GM23338 (cell line): ENCODE results near the gene ZYG11B. TPM values are rescaled to one million over a fixed set of nuclear protein-coding genes. Genes with fewer than 3 reads are reported as not detected.

Experiments used
- ATAC-seq: fragments of 200-7000 bp; cut with Tn5 transposase; 3 replicates; pipeline ENCODE4 v1.9.1; 2020
- DNase-seq: peaks from one replicate; pipeline ENCODE4 v3.0.0-alpha.2; 2015; ENCODE audit warnings: low spot score
- H2AFZ ChIP-seq: fragments of 200-600 bp; sonication (generic); 2 replicates; pipeline ENCODE4 v1.8.0; 2016; ENCODE audit warnings: antibody characterized with exemption, mild to moderate bottlenecking, moderate library complexity
- H3F3A ChIP-seq: fragments of 200-600 bp; sonication (generic); replicated peaks from 2 replicates; pipeline ENCODE4 v1.8.0; 2017; ENCODE audit warnings: antibody characterized with exemption, mixed run types, low read depth
- H3K27ac ChIP-seq: fragments of 200-600 bp; sonication (generic); 2 replicates; pipeline ENCODE4 v1.6.1; 2016; ENCODE audit warnings: low read depth
- H3K27me3 ChIP-seq: fragments of 200-600 bp; sonication (generic); 2 replicates; pipeline ENCODE4 v1.8.0; 2016; ENCODE audit warnings: mild to moderate bottlenecking, mixed run types, moderate library complexity; ENCODE audit not compliant: insufficient read depth
- H3K36me3 ChIP-seq: fragments of 200-600 bp; sonication (generic); 2 replicates; pipeline ENCODE4 v1.8.0; 2016; ENCODE audit warnings: mild to moderate bottlenecking; ENCODE audit not compliant: insufficient read depth
- H3K4me1 ChIP-seq: fragments of 200-600 bp; sonication (generic); 2 replicates; pipeline ENCODE4 v1.8.0; 2016; ENCODE audit warnings: mild to moderate bottlenecking, moderate library complexity; ENCODE audit not compliant: insufficient read depth
- H3K4me2 ChIP-seq: fragments of 200-600 bp; sonication (generic); 2 replicates; pipeline ENCODE4 v1.7.1; 2017; ENCODE audit warnings: mixed run types
- H3K4me3 ChIP-seq: fragments of 200-600 bp; sonication (generic); 2 replicates; pipeline ENCODE4 v1.6.1; 2016; ENCODE audit warnings: mixed run types
- H3K79me2 ChIP-seq: fragments of 200-600 bp; sonication (generic); replicated peaks from 2 replicates; pipeline ENCODE4 v1.8.0; 2017; ENCODE audit warnings: mild to moderate bottlenecking; ENCODE audit not compliant: insufficient read depth
- H3K9me2 ChIP-seq: fragments of 200-600 bp; sonication (generic); 2 replicates; pipeline ENCODE4 v1.8.0; 2017; ENCODE audit not compliant: insufficient read depth
- H4K20me1 ChIP-seq: fragments of 200-600 bp; sonication (generic); replicated peaks from 2 replicates; pipeline ENCODE4 v1.8.0; 2017; ENCODE audit warnings: mild to moderate bottlenecking; ENCODE audit not compliant: insufficient read depth
- H3K27ac Mint-ChIP-seq: 2 replicates; pipeline ENCODE4 v1.8.0; 2020; ENCODE audit warnings: inconsistent platforms, mild to moderate bottlenecking, moderate library complexity, mixed read lengths
- H3K27me3 Mint-ChIP-seq: 3 replicates; pipeline ENCODE4 v1.8.0; 2022; ENCODE audit warnings: low read depth, mild to moderate bottlenecking, moderate library complexity, mixed read lengths, inconsistent platforms; ENCODE audit not compliant: insufficient read depth, poor library complexity
- H3K36me3 Mint-ChIP-seq: 3 replicates; pipeline ENCODE4 v1.8.0; 2021; ENCODE audit warnings: low read depth, mild to moderate bottlenecking, inconsistent platforms, moderate library complexity, mixed read lengths
- H3K4me1 Mint-ChIP-seq: 3 replicates; pipeline ENCODE4 v1.8.0; 2020; ENCODE audit warnings: mild to moderate bottlenecking, inconsistent platforms, mixed read lengths
- H3K4me3 Mint-ChIP-seq: 3 replicates; pipeline ENCODE4 v1.8.0; 2021; ENCODE audit warnings: moderate library complexity, mild to moderate bottlenecking, inconsistent platforms, mixed read lengths
- H3K9me3 Mint-ChIP-seq: 3 replicates; pipeline ENCODE4 v1.8.0; 2020; ENCODE audit warnings: moderate library complexity, mild to moderate bottlenecking, inconsistent platforms, mixed read lengths
- CTCF ChIP-seq, 2 experiments: fragments of 200-600 bp in 1 of 2; sonication (generic) in 1 of 2; conservative IDR thresholded peaks; 2 replicates each; pipeline versions ENCODE4 v1.5.1 to v1.6.1; 2016 to 2017; ENCODE audit warnings: antibody characterized with exemption in 2 of 2, low read depth in 2 of 2, mild to moderate bottlenecking in 2 of 2, moderate library complexity in 1 of 2
- REST ChIP-seq: IDR thresholded peaks from one replicate; pipeline ENCODE4 v1.6.1; 2018; ENCODE audit warnings: antibody characterized with exemption; ENCODE audit not compliant: unreplicated experiment
- ZNF331 ChIP-seq: fragments of 250-450 bp; sonication (Bioruptor Pico); IDR thresholded peaks from 2 replicates; pipeline ENCODE4 v1.5.0; 2020; ENCODE audit warnings: low read depth, mild to moderate bottlenecking, moderate library complexity
- polyA plus RNA-seq: library from polyadenylated mRNA; unstranded; fragments of >200 nt; fragmentation: Nextera tagmentation; extraction: Ambion mirVana; gene quantifications from 2 replicates; pipeline ENCODE4 v1.2.1, GENCODE V29; 2016
- total RNA-seq: library from RNA; depleted of rRNA; stranded (reverse); fragments of >200 nt; shearing (Covaris generic); gene quantifications from 2 replicates; pipeline ENCODE4 v1.2.3, GENCODE V29; 2014
- TF ChIP-seq, protein P1 (sequence below): fragments of 250-450 bp; sonication (Bioruptor Pico); IDR thresholded peaks from 2 replicates; pipeline ENCODE4 v1.5.0; 2020; ENCODE audit warnings: mild to moderate bottlenecking, moderate library complexity

ZYG11B gene
- total and polyA plus RNA-seq, 2 experiments from 2014 or later = 7.8 to 42.3 TPM

DNA sequence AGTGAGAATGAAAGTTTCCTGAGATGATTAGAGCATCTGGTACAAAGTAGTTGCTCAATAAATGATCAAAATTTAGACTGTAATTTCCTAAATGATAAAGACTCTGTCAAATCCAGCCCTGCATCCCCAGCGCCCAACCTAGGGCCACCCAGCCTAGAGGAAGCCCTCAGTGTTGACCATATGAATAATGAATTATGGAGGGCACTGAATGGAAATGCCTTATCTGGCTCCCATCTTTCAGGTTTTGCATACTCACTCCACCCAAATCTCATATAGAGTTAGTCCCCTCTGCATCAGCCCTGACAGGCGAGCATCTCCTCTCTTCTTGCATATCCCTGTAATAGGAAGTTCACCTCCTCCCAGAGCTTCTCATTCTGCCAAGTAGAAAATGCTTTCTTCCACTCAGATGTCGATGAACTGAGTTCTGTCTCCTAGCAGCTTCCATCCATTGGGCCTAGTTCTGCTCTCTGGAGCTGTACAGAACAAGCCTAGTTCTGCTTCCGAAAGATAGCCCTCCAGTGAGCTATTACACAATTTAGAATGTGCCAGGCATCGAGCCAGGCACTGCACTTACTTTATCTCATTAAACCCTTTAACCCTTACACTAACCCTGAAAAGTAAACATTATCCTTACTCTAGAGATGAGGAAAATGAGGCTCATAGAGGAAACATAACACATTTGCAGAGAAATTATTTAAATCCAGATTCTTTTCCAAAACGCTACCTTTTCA is 49.0 kb upstream of the ZYG11B start (continued):
- no peak for TF ChIP-seq CTCF (conservative IDR thresholded peaks at IDR 0.05; ENCODE audit: low read depth in 2 of 2)
- TF ChIP-seq, protein P1, sequence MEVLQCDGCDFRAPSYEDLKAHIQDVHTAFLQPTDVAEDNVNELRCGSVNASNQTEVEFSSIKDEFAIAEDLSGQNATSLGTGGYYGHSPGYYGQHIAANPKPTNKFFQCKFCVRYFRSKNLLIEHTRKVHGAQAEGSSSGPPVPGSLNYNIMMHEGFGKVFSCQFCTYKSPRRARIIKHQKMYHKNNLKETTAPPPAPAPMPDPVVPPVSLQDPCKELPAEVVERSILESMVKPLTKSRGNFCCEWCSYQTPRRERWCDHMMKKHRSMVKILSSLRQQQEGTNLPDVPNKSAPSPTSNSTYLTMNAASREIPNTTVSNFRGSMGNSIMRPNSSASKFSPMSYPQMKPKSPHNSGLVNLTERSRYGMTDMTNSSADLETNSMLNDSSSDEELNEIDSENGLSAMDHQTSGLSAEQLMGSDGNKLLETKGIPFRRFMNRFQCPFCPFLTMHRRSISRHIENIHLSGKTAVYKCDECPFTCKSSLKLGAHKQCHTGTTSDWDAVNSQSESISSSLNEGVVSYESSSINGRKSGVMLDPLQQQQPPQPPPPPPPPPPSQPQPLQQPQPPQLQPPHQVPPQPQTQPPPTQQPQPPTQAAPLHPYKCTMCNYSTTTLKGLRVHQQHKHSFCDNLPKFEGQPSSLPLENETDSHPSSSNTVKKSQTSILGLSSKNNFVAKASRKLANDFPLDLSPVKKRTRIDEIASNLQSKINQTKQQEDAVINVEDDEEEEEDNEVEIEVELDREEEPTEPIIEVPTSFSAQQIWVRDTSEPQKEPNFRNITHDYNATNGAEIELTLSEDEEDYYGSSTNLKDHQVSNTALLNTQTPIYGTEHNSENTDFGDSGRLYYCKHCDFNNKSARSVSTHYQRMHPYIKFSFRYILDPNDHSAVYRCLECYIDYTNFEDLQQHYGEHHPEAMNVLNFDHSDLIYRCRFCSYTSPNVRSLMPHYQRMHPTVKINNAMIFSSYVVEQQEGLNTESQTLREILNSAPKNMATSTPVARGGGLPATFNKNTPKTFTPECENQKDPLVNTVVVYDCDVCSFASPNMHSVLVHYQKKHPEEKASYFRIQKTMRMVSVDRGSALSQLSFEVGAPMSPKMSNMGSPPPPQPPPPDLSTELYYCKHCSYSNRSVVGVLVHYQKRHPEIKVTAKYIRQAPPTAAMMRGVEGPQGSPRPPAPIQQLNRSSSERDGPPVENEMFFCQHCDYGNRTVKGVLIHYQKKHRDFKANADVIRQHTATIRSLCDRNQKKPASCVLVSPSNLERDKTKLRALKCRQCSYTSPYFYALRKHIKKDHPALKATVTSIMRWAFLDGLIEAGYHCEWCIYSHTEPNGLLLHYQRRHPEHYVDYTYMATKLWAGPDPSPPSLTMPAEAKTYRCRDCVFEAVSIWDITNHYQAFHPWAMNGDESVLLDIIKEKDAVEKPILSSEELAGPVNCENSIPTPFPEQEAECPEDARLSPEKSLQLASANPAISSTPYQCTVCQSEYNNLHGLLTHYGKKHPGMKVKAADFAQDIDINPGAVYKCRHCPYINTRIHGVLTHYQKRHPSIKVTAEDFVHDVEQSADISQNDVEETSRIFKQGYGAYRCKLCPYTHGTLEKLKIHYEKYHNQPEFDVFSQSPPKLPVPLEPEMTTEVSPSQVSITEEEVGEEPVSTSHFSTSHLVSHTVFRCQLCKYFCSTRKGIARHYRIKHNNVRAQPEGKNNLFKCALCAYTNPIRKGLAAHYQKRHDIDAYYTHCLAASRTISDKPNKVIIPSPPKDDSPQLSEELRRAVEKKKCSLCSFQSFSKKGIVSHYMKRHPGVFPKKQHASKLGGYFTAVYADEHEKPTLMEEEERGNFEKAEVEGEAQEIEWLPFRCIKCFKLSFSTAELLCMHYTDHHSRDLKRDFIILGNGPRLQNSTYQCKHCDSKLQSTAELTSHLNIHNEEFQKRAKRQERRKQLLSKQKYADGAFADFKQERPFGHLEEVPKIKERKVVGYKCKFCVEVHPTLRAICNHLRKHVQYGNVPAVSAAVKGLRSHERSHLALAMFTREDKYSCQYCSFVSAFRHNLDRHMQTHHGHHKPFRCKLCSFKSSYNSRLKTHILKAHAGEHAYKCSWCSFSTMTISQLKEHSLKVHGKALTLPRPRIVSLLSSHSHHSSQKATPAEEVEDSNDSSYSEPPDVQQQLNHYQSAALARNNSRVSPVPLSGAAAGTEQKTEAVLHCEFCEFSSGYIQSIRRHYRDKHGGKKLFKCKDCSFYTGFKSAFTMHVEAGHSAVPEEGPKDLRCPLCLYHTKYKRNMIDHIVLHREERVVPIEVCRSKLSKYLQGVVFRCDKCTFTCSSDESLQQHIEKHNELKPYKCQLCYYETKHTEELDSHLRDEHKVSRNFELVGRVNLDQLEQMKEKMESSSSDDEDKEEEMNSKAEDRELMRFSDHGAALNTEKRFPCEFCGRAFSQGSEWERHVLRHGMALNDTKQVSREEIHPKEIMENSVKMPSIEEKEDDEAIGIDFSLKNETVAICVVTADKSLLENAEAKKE (CRISPR knock-in tag) = no peak
- TF ChIP-seq ZNF331 = no peak

DNA sequence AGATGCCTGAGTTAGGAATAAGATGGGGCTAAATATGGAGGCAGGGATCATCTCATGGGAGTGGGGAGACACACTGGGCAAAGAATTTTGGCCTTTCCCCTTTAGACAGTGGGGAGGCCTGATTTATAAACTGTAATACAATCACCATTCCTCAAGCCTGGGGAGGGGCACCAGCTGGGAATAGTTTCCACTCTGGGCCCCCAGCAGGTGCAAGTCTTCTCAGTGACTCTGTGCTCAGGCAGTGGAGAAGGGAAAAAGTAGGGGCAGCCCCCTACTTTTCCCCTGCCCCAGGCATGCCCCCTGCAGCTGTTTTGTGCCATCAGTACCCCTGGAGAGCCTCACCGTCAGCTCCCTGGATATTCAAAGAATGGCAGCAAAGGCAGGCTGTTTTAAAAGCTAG is 47.2 kb upstream of the ZYG11B start:
- H3K79me2 ChIP-seq = no peaks in the 10 kb centered on the region
- no peak for DNase-seq
- no peak overlapping the region for H3K27ac Mint-ChIP-seq
- H3K4me2 ChIP-seq = no peak overlapping the region
- no peak overlapping the region for H2AFZ ChIP-seq
- no peak overlapping the region for H3K4me3 ChIP-seq
- no peaks in the 10 kb centered on the region for H3F3A ChIP-seq
- H3K27ac ChIP-seq = 0 out of 2 replicates have a peak overlapping the region, but pooled peaks have one; percentile 39
- no peaks in the 10 kb centered on the region; the same call in 1 of the 2 replicates for H3K4me1 ChIP-seq
- H3K9me2 ChIP-seq = no peaks in the 10 kb centered on the region
- H3K4me1 Mint-ChIP-seq = peaks cover 24% of the 10 kb centered on the region
- H3K27me3 Mint-ChIP-seq = peaks cover 8% of the 10 kb centered on the region
- peak; percentile 77 for ATAC-seq
- H3K27me3 ChIP-seq = no peaks in the 10 kb centered on the region
- no peaks in the 10 kb centered on the region; the same call in 1 of the 2 replicates for H4K20me1 ChIP-seq
- no peaks in the 10 kb centered on the region for H3K9me3 Mint-ChIP-seq
- H3K4me3 Mint-ChIP-seq = no peak overlapping the region
- no peaks in the 10 kb centered on the region for H3K36me3 ChIP-seq
- peaks cover 3% of the 10 kb centered on the region; the same call in 2 of the 3 replicates for H3K36me3 Mint-ChIP-seq
- no peak for TF ChIP-seq REST
